HG02938 (cell line): ENCODE results near the gene RAI1.

ENCODE experiments used
- ATAC-seq: cut with Tn5 transposase; IDR thresholded peaks from one replicate; pipeline ENCODE4 v1.9.1; 2021; ENCODE audit warnings: mild to moderate bottlenecking, moderate library complexity; ENCODE audit not compliant: unreplicated experiment

The RAI1 gene

DNA sequence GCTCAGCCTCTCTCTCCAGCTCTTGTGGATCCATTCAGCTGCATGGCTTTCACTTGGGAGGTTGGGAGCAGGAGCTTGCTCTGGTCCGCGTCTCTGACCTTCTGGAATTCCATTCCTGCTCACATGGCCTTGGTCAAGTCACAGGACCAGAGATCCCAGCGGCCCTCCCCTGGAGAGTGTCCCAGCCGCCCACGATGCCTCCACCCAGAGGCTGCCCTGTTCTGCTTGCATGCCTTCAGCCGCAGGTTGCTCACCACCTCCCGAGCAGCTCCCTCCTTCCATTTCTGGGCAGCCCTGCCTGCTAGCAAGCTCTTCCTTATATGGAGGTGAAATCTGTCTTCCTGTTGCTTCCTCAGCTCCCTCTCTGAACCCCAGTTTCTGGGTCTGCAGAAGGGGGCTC is 32.6 kb downstream of the RAI1 start:
- no peak for ATAC-seq

DNA sequence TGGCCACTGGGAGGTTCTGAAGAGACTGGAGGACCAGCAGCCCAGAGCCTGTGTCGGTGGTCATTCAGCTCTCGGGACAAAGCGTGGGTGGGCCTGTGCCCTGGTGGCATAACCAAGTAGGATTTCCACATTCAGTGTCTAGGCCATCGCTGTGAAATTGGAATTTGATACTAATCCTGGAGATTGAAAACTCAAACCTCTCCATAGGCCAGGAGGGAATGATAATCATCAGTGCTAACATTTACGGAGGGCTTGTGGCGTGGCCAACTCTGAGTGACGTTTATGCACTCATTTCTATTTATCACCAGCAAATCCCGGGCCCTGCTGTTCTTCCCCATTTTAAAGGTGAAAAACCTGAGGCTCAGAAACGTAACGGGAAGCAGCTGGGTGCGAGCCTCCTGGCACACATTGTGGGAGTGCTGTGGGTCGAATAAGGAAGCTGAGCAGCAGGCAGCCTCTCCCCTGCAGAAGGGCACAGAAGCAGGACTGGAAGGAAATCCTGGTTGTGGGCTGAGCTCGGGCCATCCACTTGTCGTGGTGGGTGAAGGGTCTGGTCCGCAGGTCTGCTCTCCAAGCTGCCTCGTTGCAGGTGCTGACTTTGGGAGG is 33.1 kb downstream of the RAI1 start:
- no peak for ATAC-seq

DNA sequence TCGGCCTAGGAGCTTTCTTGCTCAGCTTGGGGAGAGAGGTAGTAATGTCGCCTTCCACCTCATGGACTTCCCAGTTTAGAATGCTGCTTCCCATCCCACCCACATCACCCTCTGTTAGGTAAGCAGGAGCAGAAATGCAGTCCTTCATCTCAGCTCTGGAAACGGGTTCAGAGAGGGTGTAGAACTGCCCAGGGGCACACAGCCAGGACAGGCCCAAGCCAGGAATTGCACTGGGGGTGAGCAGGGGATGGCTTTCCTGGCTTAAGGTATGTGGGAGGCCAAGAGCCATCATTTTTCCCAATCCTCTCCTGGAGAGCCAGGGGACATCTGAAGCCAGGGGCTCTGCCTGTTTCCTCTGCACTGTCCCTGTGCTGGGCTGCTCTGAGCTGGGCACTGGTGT is 33.6 kb downstream of the RAI1 start:
- no peak for ATAC-seq

DNA sequence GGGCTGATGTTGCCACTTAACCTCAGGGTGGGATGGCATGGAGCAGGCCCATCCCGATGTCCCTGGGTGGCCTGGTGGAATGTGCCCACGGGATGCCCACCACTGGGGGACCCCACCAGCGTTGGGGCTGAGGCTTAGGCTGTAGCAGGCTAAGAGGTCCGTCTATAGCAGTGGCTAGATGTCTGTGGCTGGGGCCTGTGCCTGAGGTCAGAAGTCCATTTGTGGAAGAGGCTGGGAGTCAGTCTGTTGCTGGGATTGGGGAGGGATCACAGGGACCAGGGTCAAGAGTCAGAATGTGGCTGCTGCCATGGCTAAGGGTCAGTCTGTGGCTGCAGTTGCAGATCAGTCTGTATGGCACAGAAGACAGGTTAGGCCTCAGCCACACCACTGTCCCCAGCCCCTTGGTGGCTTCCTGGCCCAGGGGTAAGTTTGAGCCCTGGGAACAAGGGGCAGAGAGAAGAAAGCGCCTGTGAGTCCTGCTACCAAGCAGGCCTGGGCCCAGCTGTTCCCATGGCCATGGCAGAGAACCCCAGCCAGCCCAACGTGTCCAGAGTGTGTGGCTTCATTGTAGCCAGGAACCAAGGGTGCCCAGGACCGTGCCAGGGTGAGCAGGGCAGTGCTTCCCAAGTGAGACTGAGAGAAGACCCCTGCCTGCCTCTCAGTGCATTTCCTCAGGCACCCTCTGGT is 35.7 kb downstream of the RAI1 start:
- ATAC-seq, result no peak

DNA sequence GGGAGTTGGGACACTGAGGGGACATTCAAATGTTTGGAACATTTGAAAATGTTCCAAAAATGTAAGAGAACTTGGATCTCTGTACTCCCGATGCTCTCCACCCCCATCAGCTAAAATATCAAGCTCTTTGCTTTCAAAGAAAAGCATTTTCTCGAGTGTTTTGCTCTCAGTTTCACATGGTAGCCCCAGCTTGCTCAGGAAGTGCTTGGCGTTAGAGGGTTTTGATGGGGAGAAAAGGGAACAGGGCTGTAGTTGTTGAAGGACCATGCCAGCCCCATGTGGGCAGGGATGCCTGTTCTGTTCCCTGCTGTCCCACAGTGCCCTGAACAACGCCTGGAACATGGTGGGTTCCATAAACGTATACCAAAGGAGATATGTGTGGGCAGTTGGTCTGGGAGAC is 37.0 kb downstream of the RAI1 start:
- no peak for ATAC-seq

DNA sequence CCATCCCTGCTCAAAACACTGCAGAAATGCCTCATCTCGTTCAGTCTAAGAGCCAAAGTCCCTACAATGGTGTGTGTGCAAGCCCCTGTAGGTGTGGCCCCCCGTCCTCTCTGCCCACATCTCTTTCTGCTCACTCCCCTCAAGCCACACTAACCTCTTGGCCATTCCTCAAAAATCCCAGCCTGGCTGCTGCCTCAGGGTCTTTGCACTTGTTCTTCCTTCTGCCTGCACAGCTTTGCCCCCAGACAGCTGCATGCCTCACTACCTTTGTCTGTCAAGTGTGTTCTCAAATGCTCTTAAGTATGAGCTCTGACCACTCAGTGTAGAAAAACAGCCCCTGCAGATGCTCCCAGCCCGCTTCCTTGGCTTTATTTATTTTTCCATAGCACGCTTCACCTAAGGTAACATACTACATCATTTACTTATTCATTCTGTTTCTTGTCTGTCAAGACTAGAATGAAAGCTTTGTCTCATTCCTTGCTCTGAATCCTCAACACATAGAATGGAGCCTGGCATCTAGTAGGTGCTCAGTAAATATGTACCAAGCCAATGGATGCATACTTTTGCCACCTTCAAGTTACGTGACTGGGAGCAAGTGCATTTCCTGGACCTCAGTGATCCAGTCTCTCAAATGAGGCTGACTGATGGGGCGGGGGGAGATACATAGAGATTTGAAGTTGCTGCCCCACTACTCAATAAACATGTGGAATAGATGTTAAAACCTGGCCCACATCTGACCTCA is 38.1 kb downstream of the RAI1 start:
- ATAC-seq, result no peak

DNA sequence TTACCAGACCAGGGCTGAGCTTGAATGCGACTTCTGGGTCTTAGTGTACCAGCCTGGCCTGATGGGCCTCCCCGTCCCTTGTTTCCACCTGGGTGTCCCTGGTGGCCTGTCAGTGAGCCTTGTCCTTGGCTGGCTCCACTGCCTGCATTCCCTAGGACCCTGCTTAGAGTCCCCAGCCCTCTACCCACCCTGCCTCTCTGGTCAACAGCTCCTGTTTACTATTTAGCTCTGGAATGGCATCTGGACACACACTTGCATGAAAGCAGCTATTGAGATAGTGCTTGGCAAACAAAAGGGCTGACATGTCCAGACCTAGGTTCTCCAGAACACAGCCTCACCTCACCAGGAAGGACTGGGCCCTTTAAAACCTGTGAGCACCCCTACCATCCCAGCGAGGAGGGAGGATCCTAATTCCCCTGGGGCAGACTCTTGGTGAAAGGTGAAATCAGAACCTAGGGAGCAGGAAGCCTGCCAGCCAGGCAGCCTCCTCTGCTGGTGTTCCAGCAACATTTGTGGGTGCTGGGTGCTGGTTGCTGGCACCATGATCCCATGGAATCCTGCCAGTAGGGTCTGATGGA is 38.8 kb downstream of the RAI1 start:
- ATAC-seq, result no peak

DNA sequence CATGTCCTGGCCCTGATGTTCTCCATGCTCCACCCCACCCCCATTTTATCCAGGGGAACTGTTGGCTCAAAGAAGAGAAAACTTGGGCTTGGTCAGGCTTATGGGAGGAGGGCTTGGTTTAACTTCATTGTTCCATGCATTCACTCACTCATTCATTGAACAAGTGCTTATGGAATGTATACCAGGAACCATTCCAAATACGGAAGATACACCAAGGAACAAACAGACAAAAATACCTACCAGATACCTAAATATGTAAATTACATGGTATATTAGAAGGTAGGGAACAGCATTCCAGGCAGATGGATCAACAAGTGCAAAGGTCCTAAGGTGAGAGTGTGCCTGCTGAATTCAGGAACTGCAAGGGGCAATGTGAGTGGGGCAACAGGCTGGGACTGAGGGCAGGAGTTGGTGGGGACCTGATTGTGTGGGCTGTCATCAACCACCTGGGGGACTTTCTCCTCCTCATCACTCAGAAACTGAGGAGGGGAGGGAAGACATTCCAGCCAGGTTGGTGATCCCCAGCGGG is 39.9 kb downstream of the RAI1 start:
- no peak for ATAC-seq

DNA sequence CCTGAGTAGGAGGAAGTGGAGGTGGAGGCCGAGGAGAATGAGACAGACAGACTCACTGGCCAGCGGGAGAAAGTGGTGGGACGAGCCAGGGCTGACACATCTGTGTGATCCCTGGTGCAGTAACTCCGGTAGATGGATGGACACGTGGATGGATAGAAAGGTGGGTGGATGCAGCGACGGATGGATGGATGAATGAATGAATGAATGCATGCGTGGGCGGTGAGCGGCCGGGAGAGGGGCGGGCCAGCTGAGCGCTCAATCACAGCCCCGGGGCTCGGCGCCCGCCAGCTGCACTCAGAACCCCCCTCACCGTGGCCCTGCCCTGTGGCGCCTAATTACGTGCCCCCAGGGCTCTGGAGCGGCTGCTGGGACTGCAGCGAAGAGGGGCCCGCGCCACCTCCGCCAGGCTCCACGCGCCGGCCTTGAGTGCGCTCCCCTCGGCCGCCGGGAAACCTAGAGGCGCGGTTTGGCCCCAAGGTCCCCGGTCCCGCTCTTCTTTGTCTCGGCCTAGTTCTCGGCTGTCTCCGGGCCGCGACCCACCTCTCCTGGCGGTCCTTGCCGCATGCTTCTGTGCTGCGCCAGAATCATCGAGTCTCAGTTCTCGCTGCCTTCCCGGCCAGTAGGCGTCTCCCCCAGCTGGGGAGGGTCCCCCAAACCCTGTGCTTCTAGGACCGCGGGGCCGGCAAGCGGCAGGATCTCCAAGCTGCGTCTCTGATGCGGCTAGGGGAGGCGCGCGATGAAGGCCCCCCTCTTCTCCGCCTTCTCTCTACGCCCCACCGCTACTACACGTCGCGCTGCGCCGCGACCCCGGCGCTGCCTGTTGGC is 41.0 kb downstream of the RAI1 start:
- no peak for ATAC-seq

DNA sequence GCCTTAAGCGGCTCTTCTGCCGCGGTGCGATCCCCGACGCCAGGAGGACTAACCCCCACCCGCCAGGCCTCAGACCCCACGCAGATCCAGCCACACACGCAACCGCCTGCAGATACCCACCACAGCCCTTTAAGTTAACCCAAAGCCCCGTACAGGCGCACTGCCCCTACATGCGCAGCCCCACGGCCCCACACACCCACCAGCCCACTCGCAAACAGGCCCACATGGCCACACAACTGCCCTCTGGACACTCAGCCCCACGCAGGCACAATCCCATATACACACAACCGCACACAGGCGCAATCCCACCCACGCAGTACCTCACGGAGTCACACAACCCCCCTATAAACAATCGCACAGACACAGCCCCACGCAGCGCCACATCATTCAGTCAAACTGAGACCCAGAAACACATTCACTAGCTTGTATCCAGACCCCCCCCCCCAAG is 41.7 kb downstream of the RAI1 start:
- ATAC-seq, result no peak

DNA sequence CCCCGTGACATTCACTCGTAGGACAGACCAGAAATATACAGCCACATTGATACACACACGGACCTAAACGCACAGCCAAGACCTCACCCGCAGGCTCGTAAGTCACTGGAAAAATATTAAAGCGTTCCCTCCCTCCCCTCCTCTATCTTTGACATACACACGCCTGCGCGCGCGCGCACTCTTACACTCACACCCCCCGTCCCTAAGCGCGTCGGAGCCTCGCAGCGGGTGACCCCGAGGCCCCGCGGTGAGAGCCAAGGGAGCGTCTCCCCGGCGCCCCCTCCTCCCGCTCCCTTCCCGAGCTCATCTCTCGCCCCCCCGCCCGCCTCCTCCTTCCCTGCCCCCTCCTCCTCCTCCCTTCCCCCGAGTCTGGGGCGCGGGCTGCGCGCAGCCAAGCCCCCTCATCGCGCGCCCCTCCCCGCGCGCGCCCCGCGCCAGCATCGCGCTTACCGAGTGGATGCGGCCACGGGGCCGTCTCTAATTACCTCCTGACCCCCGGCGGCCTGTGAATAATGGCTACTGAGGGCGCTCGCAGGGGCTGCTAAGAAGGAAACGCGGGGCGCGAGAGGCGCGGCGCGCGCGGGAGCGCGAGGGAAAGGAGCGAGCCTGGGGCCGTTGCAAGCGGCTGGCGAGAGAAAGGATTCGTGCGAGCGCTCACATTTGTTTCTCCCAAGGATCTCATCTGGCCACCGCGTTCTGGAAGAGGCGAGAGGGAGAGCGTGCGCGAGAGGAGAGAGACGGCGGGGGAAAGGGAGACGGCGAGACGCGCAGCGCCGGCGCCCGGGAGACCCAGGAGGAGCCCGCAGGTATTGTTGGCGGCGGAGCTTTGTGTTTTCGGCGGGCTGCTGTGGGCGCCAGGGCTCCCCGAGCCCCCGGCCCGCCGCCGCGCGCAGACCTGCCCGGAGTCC is 42.4 kb downstream of the RAI1 start:
- no peak for ATAC-seq

DNA sequence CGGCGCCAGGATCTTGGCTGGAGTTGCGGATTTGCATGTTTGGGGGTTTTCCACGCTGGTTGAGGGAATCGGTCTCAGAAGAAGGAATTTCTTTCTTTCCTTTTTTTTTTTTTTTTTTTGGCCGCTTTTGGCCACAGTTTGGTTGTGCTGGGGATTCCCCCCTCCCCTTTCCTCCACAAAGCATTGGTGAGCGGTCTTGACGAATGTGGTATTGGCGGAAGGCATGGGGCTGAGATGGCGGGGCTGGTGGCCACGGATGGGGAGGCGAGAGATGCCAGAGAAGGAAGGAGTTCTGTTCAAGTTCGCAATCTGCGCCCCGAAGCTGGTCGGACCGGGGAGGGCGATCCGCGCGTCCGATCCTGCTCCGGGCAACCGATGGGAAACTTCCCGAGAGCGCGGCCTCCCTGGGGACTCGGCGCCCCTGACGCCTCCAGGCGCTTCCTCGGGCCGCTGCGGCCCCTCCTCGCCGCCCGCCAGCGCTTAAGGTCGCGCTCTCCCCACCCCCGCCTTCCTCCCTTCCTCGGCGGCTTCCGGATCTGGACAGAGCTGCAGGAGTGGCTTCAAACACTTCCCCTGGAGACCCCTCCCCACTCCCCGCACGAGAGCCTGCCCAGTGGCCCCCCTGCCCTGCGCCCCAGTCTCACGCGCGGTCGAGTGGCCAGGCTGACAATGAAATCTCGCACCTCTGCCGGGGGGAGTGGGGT is 43.2 kb downstream of the RAI1 start:
- no peak for ATAC-seq

DNA sequence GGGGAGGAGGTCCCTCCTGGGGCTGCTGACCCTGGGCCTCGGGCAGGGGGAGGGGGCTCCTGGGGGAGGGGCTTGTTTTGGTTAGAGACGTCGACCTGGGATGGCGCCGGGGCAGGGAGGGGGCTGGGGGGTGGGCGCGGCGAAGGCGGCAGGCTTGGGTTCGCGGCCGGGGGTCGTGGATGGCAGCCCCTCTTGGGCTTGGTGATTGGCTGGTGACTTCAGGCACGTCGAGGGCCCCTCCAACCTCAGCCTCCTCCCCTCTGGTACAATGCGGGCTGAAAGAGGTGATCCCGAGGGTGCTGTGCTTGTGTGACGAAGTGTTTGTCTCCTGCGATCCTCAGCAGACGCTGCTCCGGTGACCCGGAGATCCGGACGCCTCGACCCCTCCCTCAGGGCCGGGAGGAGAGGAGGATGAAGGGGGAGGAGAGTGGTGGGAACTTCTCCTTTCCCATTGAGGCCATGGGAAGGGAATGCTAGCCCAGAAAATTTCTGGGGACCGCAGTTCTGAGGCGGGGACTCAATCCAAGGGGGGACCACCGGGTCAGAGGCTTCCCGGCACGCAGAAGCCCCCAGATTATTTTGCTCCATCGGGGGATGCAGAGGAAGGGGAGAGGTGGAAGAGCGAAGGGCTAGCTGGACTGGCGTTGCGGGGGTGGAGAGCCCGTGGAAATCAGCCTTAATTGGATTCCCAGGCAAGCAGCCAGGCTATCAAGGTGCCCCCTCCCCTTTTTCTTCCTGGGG is 43.9 kb downstream of the RAI1 start:
- ATAC-seq, result no peak

DNA sequence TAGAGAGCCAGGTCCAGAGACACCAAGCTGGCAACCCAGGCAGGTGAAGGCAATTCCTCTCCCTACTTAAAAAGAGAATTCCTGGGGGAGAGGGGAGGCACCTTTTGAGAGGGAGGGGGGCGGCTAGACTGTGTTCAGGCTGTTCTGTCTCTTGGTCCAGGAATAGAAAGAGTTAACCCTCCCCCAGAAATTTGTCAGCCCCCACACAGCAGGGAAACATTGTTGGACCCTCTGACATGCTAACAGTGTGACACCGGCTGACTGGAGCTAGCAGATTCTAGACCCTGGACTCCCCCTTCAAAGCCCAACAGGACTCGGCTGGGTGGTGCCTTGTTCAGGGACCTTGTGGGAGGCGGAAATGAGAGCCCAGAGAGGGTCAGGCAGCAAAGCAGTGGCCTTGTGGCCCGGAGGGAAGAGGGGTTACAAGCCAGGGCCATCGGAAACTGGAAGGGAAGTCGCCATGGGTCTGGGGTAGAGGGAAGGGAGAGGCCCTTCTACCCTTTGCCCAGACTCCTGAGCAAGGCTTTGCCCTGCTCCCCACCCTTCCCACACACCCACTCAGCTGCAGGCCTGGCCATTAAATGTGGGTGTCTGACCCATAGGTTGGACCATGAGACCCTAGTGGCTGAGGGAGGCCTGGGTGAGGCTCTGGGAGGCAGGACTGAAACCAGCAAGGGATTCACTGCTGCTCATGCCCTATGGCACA is 44.6 kb downstream of the RAI1 start:
- ATAC-seq, result no peak

DNA sequence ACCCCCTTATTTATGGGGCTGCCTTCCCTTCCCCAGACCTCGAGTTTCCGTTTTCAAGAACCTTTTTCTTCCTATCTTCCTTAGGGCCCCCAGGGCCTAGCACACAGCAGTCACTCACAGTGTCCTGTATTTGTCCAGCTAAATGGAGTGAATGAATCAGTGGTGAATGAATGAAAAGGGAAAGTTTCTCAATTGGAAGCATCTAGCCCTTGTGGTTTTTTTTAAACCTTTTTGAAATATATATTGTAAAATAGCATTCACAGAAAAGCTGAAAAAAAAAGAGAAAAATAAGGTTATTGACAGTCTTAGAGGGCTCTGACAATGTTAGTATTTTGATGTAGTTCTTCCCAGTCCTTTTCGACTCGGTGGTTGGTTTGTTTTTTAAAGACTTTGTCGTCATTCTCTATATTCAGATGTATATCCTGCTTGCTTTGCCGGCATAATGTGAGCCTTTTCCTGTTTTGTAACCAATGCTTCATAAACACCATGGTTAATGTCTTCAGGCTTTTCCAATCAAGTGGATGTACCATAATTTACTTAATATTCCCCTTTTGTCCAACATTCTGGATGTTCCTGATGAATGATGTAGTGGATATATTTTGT is 45.3 kb downstream of the RAI1 start:
- ATAC-seq, result no peak

DNA sequence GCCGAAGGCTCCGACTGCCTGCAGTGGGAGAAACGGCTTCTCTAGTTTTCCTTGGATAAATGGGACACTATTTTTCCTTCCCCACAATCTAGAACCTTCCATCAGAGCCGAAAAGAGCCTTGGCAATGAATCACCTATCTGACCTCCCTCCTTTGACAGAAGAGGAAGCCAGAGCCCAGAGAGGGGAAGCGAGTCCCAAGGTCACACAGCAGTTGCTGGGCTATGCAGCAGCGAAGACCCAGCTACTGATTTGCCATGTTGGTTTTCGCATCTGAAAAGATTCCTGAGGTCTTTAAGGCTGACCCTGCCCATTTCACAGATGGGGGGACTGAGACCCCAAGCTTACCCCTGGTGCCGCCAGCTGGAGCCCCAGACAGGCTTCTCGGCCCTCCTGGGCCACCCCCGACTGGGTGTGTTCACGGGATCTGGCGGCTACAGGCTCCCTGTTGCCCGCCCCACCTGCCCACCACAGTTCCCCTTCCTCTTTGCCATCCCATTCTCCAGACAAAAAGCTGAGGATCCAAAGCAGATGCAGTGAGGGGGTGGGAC is 45.9 kb downstream of the RAI1 start:
- ATAC-seq, result no peak

DNA sequence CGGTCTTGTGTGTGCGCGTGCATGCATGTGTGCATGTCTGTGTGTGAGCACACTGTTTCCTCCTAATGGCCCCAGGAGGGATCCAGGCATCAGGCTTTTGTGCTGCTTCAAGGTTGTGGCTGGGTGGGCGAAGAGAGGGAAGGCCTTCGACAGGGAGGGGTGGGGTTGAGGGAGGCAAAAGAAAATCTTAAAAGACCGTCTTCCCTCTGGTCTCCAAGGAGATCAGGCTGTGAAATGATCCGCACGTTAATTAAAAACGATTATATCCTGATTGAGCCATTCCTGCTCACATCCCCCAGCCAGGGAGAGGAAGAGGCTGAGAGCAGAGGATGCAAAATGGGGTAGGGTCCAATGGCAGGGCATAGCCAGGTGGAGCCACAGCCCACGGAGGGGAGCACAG is 46.9 kb downstream of the RAI1 start:
- no peak for ATAC-seq
